ENCODE measurements around the gene HOXB1.
A peak's percentile ranks its signal among the peaks of the same experiment; 100 is the strongest.

HOXB1 gene

GRCh38 chr17:48558057-48558830, 27.4 kb upstream of the HOXB1 start:
- TF ChIP-seq, protein P1, sequence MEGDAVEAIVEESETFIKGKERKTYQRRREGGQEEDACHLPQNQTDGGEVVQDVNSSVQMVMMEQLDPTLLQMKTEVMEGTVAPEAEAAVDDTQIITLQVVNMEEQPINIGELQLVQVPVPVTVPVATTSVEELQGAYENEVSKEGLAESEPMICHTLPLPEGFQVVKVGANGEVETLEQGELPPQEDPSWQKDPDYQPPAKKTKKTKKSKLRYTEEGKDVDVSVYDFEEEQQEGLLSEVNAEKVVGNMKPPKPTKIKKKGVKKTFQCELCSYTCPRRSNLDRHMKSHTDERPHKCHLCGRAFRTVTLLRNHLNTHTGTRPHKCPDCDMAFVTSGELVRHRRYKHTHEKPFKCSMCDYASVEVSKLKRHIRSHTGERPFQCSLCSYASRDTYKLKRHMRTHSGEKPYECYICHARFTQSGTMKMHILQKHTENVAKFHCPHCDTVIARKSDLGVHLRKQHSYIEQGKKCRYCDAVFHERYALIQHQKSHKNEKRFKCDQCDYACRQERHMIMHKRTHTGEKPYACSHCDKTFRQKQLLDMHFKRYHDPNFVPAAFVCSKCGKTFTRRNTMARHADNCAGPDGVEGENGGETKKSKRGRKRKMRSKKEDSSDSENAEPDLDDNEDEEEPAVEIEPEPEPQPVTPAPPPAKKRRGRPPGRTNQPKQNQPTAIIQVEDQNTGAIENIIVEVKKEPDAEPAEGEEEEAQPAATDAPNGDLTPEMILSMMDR (IDR thresholded peaks at IDR 0.05; ENCODE audit: poor library complexity, severe bottlenecking), result no peak
- no peak for ATAC-seq (ENCODE audit: low read depth)
- Histone ChIP-seq H3K27me3 (ENCODE audit: insufficient read depth, poor library complexity, severe bottlenecking) (no peaks in the 10 kb centered on the region), H3K9me3 (ENCODE audit: severe bottlenecking) (no peaks in the 10 kb centered on the region), H3K4me3 (ENCODE audit: severe bottlenecking) (no peak overlapping the region), H3K4me1 (ENCODE audit: insufficient read depth, poor library complexity, severe bottlenecking) (peaks cover 15% of the 10 kb centered on the region), H3K36me3 (ENCODE audit: low read depth) (peaks cover 6% of the 10 kb centered on the region; the same call in 1 of the 2 replicates), H3K27ac (ENCODE audit: poor library complexity, severe bottlenecking) (no peak overlapping the region)
- no peak for DNase-seq (ENCODE audit: low spot score)

GRCh38 chr17:48556576-48557401, 26.0 kb upstream of the HOXB1 start:
- Histone ChIP-seq H3K27ac (ENCODE audit: poor library complexity, severe bottlenecking) (peak overlapping the region; percentile 17), H3K4me1 (ENCODE audit: insufficient read depth, poor library complexity, severe bottlenecking) (peaks cover 15% of the 10 kb centered on the region)
- no peak for ATAC-seq (ENCODE audit: low read depth)

DNA sequence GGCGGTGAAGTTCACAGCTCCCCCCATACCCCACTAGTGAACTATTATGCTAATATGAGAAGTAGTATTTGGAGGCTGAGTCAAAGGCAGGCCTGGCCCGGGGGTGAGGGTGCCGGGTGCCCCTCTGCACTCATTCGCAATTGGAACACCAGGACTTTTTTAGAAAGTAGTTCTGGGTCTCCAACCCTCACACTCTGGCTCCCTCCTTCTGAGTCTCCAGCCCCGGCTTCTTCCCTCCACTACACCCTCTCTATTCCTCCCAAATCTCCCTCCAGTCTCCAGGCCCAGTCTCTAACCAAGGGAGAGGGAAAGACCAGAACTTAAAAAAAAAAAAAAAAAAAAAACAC, 25.4 kb upstream of the HOXB1 start:
- TF ChIP-seq, protein P1 (IDR thresholded peaks at IDR 0.05; ENCODE audit: poor library complexity, severe bottlenecking), result no peak
- 0 out of 2 replicates have a peak, but pooled peaks cover 3% of the 10 kb centered on the region for H3K36me3 ChIP-seq (ENCODE audit: low read depth)
- no peak for ATAC-seq (ENCODE audit: low read depth)
- DNase-seq (ENCODE audit: low spot score), result no peak
- H3K9me3 ChIP-seq (ENCODE audit: severe bottlenecking), result no peaks in the 10 kb centered on the region
- H3K27ac ChIP-seq (ENCODE audit: poor library complexity, severe bottlenecking), result no peak overlapping the region
- no peaks in the 10 kb centered on the region for H3K27me3 ChIP-seq (ENCODE audit: insufficient read depth, poor library complexity, severe bottlenecking)
- peaks cover 15% of the 10 kb centered on the region for H3K4me1 ChIP-seq (ENCODE audit: insufficient read depth, poor library complexity, severe bottlenecking)
- H3K4me3 ChIP-seq (ENCODE audit: severe bottlenecking), result no peak overlapping the region

More at GRCh38 chr17:48556576-48557401, 26.0 kb upstream of the HOXB1 start:
- DNase-seq (ENCODE audit: low spot score), result no peak
- H3K4me3 ChIP-seq (ENCODE audit: severe bottlenecking), result no peak overlapping the region
- TF ChIP-seq, protein P1 (IDR thresholded peaks at IDR 0.05; ENCODE audit: poor library complexity, severe bottlenecking), result no peak
- no peaks in the 10 kb centered on the region for H3K27me3 ChIP-seq (ENCODE audit: insufficient read depth, poor library complexity, severe bottlenecking)
- no peaks in the 10 kb centered on the region for H3K9me3 ChIP-seq (ENCODE audit: severe bottlenecking)
- H3K36me3 ChIP-seq (ENCODE audit: low read depth), result 0 out of 2 replicates have a peak, but pooled peaks cover 3% of the 10 kb centered on the region

DNA sequence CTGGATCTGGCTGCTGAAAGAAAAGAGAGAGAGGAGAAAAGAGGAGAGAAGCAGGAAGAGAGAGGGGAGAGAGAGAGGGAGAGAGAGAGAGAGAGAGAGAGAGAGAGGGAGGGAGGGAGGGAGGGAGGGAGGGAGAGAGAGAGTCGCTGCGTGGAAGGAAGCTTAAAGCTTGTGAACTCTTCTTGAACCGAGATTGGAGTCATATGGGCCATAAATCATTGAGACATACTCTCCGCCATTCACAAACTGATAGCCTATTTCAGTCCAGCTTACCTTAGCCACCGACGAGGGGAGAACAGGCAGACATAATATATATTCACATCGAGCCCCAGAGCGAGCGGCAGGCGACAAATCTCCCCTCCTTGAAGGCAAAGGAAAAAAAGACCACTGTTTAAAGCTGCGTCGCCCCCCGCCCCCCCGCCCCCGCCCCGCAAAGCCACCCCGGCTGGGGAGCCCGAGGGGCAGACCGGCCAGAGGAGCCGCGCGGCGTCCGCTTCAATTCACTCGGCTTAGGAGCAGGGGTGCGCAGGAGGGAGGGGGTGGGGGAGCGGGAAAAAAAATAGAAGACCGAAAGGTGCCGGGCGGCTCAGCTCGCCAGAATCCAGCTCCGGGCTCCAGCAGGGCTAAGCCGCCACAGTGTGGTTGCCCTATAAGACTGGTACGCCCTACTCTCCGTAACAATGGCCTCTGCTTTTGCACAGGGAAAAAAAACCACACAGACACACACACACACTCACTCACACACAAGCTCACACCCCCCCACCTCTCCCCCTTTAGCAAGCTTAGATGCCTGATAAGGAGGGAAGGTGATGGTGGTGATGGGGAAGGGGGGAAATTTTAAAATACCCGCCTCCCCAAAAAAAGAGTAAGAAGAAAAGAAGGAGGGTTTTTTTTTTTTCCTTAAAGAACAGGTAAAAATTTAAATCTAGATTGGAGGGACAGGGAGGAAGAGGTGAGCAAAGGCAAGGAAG, 24.7 kb upstream of the HOXB1 start:
- TF ChIP-seq, protein P1 (IDR thresholded peaks at IDR 0.05; ENCODE audit: poor library complexity, severe bottlenecking), result no peak
- Histone ChIP-seq H3K27me3 (ENCODE audit: insufficient read depth, poor library complexity, severe bottlenecking) (no peaks in the 10 kb centered on the region), H3K27ac (ENCODE audit: poor library complexity, severe bottlenecking) (peak overlapping the region; percentile 36), H3K4me1 (ENCODE audit: insufficient read depth, poor library complexity, severe bottlenecking) (peaks cover 15% of the 10 kb centered on the region), H3K9me3 (ENCODE audit: severe bottlenecking) (no peaks in the 10 kb centered on the region), H3K4me3 (ENCODE audit: severe bottlenecking) (peak overlapping the region; percentile 31), H3K36me3 (ENCODE audit: low read depth) (peaks cover 5% of the 10 kb centered on the region; the same call in 1 of the 2 replicates)
- DNase-seq (ENCODE audit: low spot score), result no peak
- ATAC-seq (ENCODE audit: low read depth), result peak; percentile 54
